H1 (cell line): ENCODE results near the gene KRTAP2-3. TPM values are rescaled to one million over a fixed set of nuclear protein-coding genes. Genes with fewer than 3 reads are reported as not detected.

Source experiments
- ASH2L ChIP-seq: fragments of 200-600, 300-600 bp; sonication (generic); IDR thresholded peaks from one replicate; pipeline ENCODE4 v1.7.1; 2017; ENCODE audit warnings: low read length
- SP2 ChIP-seq: IDR thresholded peaks from 2 replicates; pipeline ENCODE4 v1.6.1; 2012; ENCODE audit warnings: mild to moderate bottlenecking, low read length, inconsistent platforms
- TAF7 ChIP-seq: optimal IDR thresholded peaks from 2 replicates; pipeline ENCODE3; 2011; ENCODE audit warnings: low read depth, mild to moderate bottlenecking, inconsistent platforms, low read length, moderate library complexity, borderline replicate concordance
- polyA plus RNA-seq, 7 experiments: library from polyadenylated mRNA; depleted of rRNA in 3 of 7; stranded (reverse) in 5 of 7; unstranded in 2 of 7; fragments of >200 nt in 5 of 7; fragments of 200-250 nt in 2 of 7; gene quantifications; 1 replicate in 5 of 7; 2 replicates in 1 of 7; 4 replicates in 1 of 7; pipeline versions ENCODE4 v1.2.1 to v1.2.3, GENCODE V29; 2011 to 2013; ENCODE audit warnings: missing spikeins in 2 of 7, mixed read lengths in 2 of 7
- total RNA-seq: library from RNA; stranded (reverse); fragmentation: NEBNext Ultra II Directional; extraction: Animal tissue kit (Norgen Biotek cat#: 25700); gene quantifications from 2 replicates; pipeline ENCODE4 v1.2.1, GENCODE V29; 2021
- TF ChIP-seq, protein P1 (sequence below), 3 experiments: IDR thresholded peaks; 1 replicate in 2 of 3; 2 replicates in 1 of 3; pipeline versions ENCODE4 v1.5.1 to v1.6.1; 2011; ENCODE audit warnings: low read length in 3 of 3, mild to moderate bottlenecking in 3 of 3, inconsistent platforms in 2 of 3, low read depth in 1 of 3, moderate library complexity in 1 of 3; ENCODE audit not compliant: insufficient read depth in 1 of 3; ENCODE audit errors: control extremely low read depth in 1 of 3

The KRTAP2-3 gene
- total and polyA plus RNA-seq, 2 of the 8 experiments (the other 6 are each of a cell fraction or from before 2014, with no cell fraction given), result not detected

GRCh38 chr17:41026715-41027471, 33.0 kb downstream of the KRTAP2-3 start, which contains the start of gene KRTAP1-5 (continued):
- TF ChIP-seq, protein P1, sequence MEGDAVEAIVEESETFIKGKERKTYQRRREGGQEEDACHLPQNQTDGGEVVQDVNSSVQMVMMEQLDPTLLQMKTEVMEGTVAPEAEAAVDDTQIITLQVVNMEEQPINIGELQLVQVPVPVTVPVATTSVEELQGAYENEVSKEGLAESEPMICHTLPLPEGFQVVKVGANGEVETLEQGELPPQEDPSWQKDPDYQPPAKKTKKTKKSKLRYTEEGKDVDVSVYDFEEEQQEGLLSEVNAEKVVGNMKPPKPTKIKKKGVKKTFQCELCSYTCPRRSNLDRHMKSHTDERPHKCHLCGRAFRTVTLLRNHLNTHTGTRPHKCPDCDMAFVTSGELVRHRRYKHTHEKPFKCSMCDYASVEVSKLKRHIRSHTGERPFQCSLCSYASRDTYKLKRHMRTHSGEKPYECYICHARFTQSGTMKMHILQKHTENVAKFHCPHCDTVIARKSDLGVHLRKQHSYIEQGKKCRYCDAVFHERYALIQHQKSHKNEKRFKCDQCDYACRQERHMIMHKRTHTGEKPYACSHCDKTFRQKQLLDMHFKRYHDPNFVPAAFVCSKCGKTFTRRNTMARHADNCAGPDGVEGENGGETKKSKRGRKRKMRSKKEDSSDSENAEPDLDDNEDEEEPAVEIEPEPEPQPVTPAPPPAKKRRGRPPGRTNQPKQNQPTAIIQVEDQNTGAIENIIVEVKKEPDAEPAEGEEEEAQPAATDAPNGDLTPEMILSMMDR (IDR thresholded peaks at IDR 0.05; ENCODE audit: control extremely low read depth in 1 of 3, insufficient read depth in 1 of 3, low read depth in 1 of 3, low read length in 3 of 3), result no peak
- TF ChIP-seq SP2 (no peak), ASH2L (no peak), TAF7 (no peak)
